ENCODE results near the gene NAA80. TPM values are rescaled to one million over a fixed set of nuclear protein-coding genes. Genes with fewer than 3 reads are reported as not detected.
A peak's percentile ranks its signal among the peaks of the same experiment; 100 is the strongest.

NAA80 gene
- total and polyA plus RNA-seq, 12 donors, result 6.4 to 13.5 (median 8.2) TPM

DNA sequence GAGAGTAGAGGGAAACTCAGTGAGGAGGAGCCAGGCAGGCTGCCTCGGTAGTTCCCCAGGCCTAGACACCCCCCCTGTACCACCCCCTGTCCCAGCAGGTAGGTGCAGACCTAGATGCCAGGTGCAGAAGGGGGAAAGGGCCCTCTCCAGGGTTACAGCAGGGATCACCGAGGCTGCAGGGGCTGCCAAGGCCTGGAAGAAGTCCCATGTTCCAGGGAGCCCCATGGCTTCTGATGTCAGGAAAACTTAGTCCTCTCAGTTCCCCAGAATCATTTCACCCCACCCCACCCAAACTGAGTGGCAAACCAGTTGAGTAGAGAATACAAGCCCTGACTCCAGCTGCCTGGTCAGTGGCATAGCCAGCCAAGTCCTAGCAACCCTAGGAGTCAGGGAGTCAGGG is 37.7 kb downstream of the NAA80 start:
- Histone ChIP-seq H3K4me1 (peaks cover 39 to 82% (median 54%) of the 10 kb centered on the region in 9 donors), H3K27ac (peak overlapping the region in 9 of 10 donors; percentile 94 to 100 (median 99)), H3K9me3 (peaks cover 0 to 7% (median 0%) of the 10 kb centered on the region in 11 donors), H3K4me3 (peak overlapping the region in 2 of 10 donors; percentile 69 to 72), H3K36me3 (peaks cover 1 to 33% (median 21%) of the 10 kb centered on the region in 9 donors), H3K27me3 (no peaks in the 10 kb centered on the region)
- ATAC-seq, result no peak
- WGBS, 2 donors, result 57 to 60% methylated on average over 2 of the region's 2 CpGs
- TF ChIP-seq, protein P1, sequence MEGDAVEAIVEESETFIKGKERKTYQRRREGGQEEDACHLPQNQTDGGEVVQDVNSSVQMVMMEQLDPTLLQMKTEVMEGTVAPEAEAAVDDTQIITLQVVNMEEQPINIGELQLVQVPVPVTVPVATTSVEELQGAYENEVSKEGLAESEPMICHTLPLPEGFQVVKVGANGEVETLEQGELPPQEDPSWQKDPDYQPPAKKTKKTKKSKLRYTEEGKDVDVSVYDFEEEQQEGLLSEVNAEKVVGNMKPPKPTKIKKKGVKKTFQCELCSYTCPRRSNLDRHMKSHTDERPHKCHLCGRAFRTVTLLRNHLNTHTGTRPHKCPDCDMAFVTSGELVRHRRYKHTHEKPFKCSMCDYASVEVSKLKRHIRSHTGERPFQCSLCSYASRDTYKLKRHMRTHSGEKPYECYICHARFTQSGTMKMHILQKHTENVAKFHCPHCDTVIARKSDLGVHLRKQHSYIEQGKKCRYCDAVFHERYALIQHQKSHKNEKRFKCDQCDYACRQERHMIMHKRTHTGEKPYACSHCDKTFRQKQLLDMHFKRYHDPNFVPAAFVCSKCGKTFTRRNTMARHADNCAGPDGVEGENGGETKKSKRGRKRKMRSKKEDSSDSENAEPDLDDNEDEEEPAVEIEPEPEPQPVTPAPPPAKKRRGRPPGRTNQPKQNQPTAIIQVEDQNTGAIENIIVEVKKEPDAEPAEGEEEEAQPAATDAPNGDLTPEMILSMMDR (IDR thresholded peaks at IDR 0.05), result no peak
- intact Hi-C loops (cut with DNase I), result loop anchor here in 1 of 10 donors (10.0 kb wide), 1 partner anchor 63 kb away; the partner anchor contains the start of genes HYAL2 and TUSC2
- DNase-seq, result no peak

DNA sequence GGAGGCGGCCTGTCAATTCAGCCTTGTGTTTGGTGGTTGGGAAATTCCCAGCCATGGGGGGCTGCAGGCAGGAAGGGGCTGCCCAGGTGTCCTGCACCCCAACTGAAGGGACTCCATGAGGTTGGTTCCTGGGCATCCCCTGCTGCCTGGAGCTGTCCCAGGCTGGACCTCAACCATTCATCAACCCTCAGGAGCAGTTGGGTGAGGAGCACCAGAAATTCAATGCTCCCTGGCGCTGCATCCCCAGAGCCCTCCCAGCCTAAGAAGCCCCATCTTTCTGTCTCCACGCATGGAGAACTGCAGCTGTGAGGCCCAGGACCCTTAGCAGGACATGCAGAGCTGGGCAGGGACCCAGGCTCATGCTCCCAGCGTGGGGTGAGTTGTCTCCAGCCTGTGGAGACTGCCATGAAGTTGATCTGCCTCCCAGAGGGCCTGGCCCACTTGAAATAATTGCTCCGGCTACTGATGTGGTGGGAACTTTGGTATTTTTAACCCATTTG is 38.2 kb downstream of the NAA80 start:
- Histone ChIP-seq H3K9me3 (peaks cover 0 to 7% (median 0%) of the 10 kb centered on the region in 11 donors), H3K27me3 (no peaks in the 10 kb centered on the region), H3K27ac (peak overlapping the region; percentile 94 to 100 (median 99)), H3K4me3 (peak overlapping the region; percentile 38 to 80 (median 69)), H3K4me1 (peaks cover 35 to 82% (median 54%) of the 10 kb centered on the region in 9 donors), H3K36me3 (peaks cover 6 to 38% (median 26%) of the 10 kb centered on the region in 9 donors)
- ATAC-seq (no peak), DNase-seq (no peak)
- intact Hi-C loops (cut with DNase I), result loop anchor here in 2 of 10 donors (1.0 to 10.0 kb wide), 2 partner anchors 63 to 64 kb away; partner anchors contain the start of genes HYAL2 (in 1 of the 2) and TUSC2 (in 1 of the 2)
- 57 to 58% methylated on average over 5 of the region's 5 CpGs for WGBS, 2 donors
- TF ChIP-seq, protein P1 (IDR thresholded peaks at IDR 0.05), result no peak

GRCh38 chr3:50260027-50260941 is 38.9 kb downstream of the NAA80 start:
- H3K36me3 ChIP-seq, result peaks cover 6 to 45% (median 30%) of the 10 kb centered on the region in 9 donors
- TF ChIP-seq, protein P1 (IDR thresholded peaks at IDR 0.05), result peak; percentile 96 to 99 (median 98)
- intact Hi-C loops (cut with DNase I), result loop anchor here in 2 of 10 donors (1.0 to 10.0 kb wide), 2 partner anchors 64 to 65 kb away; partner anchors contain the start of genes HYAL2 (in 1 of the 2) and TUSC2 (in 1 of the 2)
- peak overlapping the region; percentile 38 to 80 (median 69) for H3K4me3 ChIP-seq
- ATAC-seq (peak; percentile 76 to 91 (median 84)), DNase-seq (peak; percentile 94 to 96)
- H3K27ac ChIP-seq, result peak overlapping the region; percentile 94 to 100 (median 99)
- peaks cover 38 to 82% (median 53%) of the 10 kb centered on the region in 9 donors for H3K4me1 ChIP-seq
- H3K9me3 ChIP-seq, result peaks cover 0 to 7% (median 0%) of the 10 kb centered on the region in 11 donors
- H3K27me3 ChIP-seq, result no peaks in the 10 kb centered on the region
- 1% methylated on average over 67 to 70 of the region's 70 CpGs for WGBS, 2 donors
